NCI-H2081 (cell line): ENCODE measurements around the gene OAT.
"Not testable (repeated sequence)": the region's sequence is repeated elsewhere in the genome, so short reads cannot be mapped to it uniquely, and the experiment has no call there.

ENCODE experiments used
- DNase-seq, 2 experiments: peaks; one replicate each; lab custom pipeline; 2025; lab: John Stamatoyannopoulos, UW

Gene OAT

GRCh38 chr10:124378881-124379471 is 39.7 kb downstream of the OAT start:
- DNase-seq, result no peak

GRCh38 chr10:124378271-124378670 is 40.5 kb downstream of the OAT start:
- DNase-seq, result no peak

GRCh38 chr10:124377101-124377500 is 41.6 kb downstream of the OAT start:
- no peak for DNase-seq

- DNase-seq, result no peak
Observed at GRCh38 chr10:124376411-124376810, 42.3 kb downstream of the OAT start.

- no peak for DNase-seq
Observed at GRCh38 chr10:124375691-124376090, 43.0 kb downstream of the OAT start.

GRCh38 chr10:124375353-124375614 is 43.4 kb downstream of the OAT start:
- DNase-seq, result no peak

- DNase-seq, result no peak
Observed at GRCh38 chr10:124374535-124375352, 44.0 kb downstream of the OAT start.

- DNase-seq, result no peak
Observed at GRCh38 chr10:124372899-124373298, 45.8 kb downstream of the OAT start.

GRCh38 chr10:124370426-124370825 is 48.3 kb downstream of the OAT start:
- no peak for DNase-seq

- no peak for DNase-seq
Observed at GRCh38 chr10:124369986-124370385, 48.7 kb downstream of the OAT start.

GRCh38 chr10:124369533-124369932 is 49.2 kb downstream of the OAT start:
- not testable (repeated sequence) for DNase-seq

GRCh38 chr10:124369066-124369465 is 49.7 kb downstream of the OAT start:
- no peak for DNase-seq

GRCh38 chr10:124367936-124368335 is 50.8 kb downstream of the OAT start:
- no peak for DNase-seq

- no peak for DNase-seq
Observed at GRCh38 chr10:124367414-124367813, 51.3 kb downstream of the OAT start.

- DNase-seq, result no peak
Observed at GRCh38 chr10:124366825-124367224, 51.9 kb downstream of the OAT start.

GRCh38 chr10:124366343-124366742 is 52.4 kb downstream of the OAT start:
- no peak for DNase-seq

- DNase-seq, result peak in 1 of 2 experiments; percentile 1
Observed at GRCh38 chr10:124364674-124365073, 54.0 kb downstream of the OAT start.

- DNase-seq, result no peak
Observed at GRCh38 chr10:124362568-124362967, 56.2 kb downstream of the OAT start.

GRCh38 chr10:124359336-124359832 is 59.3 kb downstream of the OAT start:
- DNase-seq, result no peak

- no peak for DNase-seq
Observed at GRCh38 chr10:124357561-124357885, 61.2 kb downstream of the OAT start.

- no peak for DNase-seq
Observed at GRCh38 chr10:124356701-124357560, 61.8 kb downstream of the OAT start.

GRCh38 chr10:124354411-124355382 is 64.0 kb downstream of the OAT start:
- no peak for DNase-seq
